B cell (primary cell): ENCODE measurements around the gene EFNA1.

Experiments used
- CTCF ChIP-seq: fragments of 200-600 bp; IDR thresholded peaks from one replicate; pipeline ENCODE4 v1.8.0; 2022; ENCODE audit warnings: antibody characterized with exemption, mild to moderate bottlenecking
- EZH2 ChIP-seq: IDR thresholded peaks from 2 replicates; pipeline ENCODE4 v1.6.1; 2012; ENCODE audit warnings: borderline replicate concordance, low read depth, mild to moderate bottlenecking, moderate library complexity, low read length; ENCODE audit not compliant: insufficient read depth, poor library complexity, severe bottlenecking

DNA sequence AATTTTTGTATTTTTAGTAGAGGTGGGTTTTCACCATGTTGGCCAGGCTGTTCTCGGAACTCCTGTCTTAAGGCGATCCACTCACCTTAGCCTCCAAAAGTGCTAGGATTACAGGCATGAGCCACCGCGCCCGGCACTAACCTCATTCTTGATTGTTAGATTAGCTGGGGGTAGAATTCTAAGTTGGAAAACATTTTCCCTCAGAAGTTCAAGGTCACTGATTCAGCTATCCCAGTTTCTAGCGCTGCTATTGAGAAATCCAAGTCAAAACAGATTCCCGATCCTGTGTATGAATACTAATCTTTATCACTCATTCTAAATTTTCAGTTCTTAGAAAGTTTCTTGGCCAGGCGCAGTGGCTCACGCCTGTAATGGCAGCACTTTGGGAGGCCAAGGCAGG, 24.4 kb upstream of the EFNA1 start:
- no peak for TF ChIP-seq CTCF
- no peak for TF ChIP-seq EZH2
